Skeletal muscle tissue (tissue), 4 donors: ENCODE results near the gene SPZ1. TPM values are rescaled to one million over a fixed set of nuclear protein-coding genes. Genes with fewer than 3 reads are reported as not detected.
"Not testable (repeated sequence)": the region's sequence is repeated elsewhere in the genome, so short reads cannot be mapped to it uniquely, and the experiment has no call there.

Experiments used
- H3K27ac ChIP-seq: one replicate; pipeline ENCODE4 v1.7.0; 2013; ENCODE audit warnings: mild to moderate bottlenecking, low read depth, low read length, inconsistent platforms
- H3K27me3 ChIP-seq, 3 donors: one replicate each; pipeline ENCODE4 v1.7.0; 2013; ENCODE audit warnings: low read length in 3 of 3; ENCODE audit not compliant: control insufficient read depth in 3 of 3, insufficient read depth in 3 of 3
- H3K36me3 ChIP-seq, 3 donors: one replicate each; pipeline ENCODE4 v1.7.0; 2013; ENCODE audit warnings: low read length in 3 of 3; ENCODE audit not compliant: control insufficient read depth in 3 of 3, insufficient read depth in 3 of 3
- H3K4me1 ChIP-seq, 3 donors: one replicate each; pipeline ENCODE4 v1.7.0; 2013; ENCODE audit warnings: low read length in 3 of 3, mild to moderate bottlenecking in 3 of 3; ENCODE audit not compliant: control insufficient read depth in 3 of 3, insufficient read depth in 3 of 3
- H3K4me3 ChIP-seq, 3 donors: one replicate each; pipeline ENCODE4 v1.7.0; 2013; ENCODE audit warnings: low read length in 3 of 3
- H3K9ac ChIP-seq, 3 donors: one replicate each; pipeline ENCODE4 v1.7.0; 2013; ENCODE audit warnings: low read length in 3 of 3, mild to moderate bottlenecking in 3 of 3, moderate library complexity in 2 of 3, low read depth in 1 of 3
- H3K9me3 ChIP-seq, 3 donors: one replicate each; pipeline ENCODE4 v1.7.0; 2013; ENCODE audit warnings: low read length in 3 of 3; ENCODE audit not compliant: control insufficient read depth in 3 of 3
- total RNA-seq: library from RNA; depleted of rRNA; stranded (reverse); fragments of >200 nt; gene quantifications from one replicate; pipeline ENCODE4 v1.2.3, GENCODE V29; 2014
- donor health status: Osteomylitis.

Gene SPZ1
- total RNA-seq, 1 donor from 2014 or later, result not detected

- Histone ChIP-seq H3K27ac (no peak overlapping the region), H3K9me3 (no peaks in the 10 kb centered on the region), H3K4me1 (no peaks in the 10 kb centered on the region), H3K36me3 (no peaks in the 10 kb centered on the region), H3K4me3 (no peak overlapping the region), H3K27me3 (no peaks in the 10 kb centered on the region), H3K9ac (no peak overlapping the region)
Observed at GRCh38 chr5:80296121-80296520, 23.7 kb upstream of the SPZ1 start.

GRCh38 chr5:80299601-80300000, 20.2 kb upstream of the SPZ1 start:
- H3K4me1 ChIP-seq, result no peaks in the 10 kb centered on the region
- H3K9ac ChIP-seq, result no peak overlapping the region
- no peak overlapping the region for H3K4me3 ChIP-seq
- no peaks in the 10 kb centered on the region for H3K9me3 ChIP-seq
- H3K27me3 ChIP-seq, result no peaks in the 10 kb centered on the region
- no peak overlapping the region for H3K27ac ChIP-seq
- H3K36me3 ChIP-seq, result no peaks in the 10 kb centered on the region

GRCh38 chr5:80300125-80300524, 19.7 kb upstream of the SPZ1 start:
- Histone ChIP-seq H3K9ac (no peak overlapping the region), H3K4me3 (no peak overlapping the region)

GRCh38 chr5:80300796-80301195, 19.0 kb upstream of the SPZ1 start:
- H3K9me3 ChIP-seq, H3K9ac ChIP-seq, H3K27me3 ChIP-seq, H3K4me3 ChIP-seq, H3K36me3 ChIP-seq, H3K4me1 ChIP-seq, H3K27ac ChIP-seq: not testable (repeated sequence)

More at GRCh38 chr5:80300125-80300524, 19.7 kb upstream of the SPZ1 start:
- Histone ChIP-seq H3K27ac (no peak overlapping the region), H3K27me3 (no peaks in the 10 kb centered on the region), H3K36me3 (no peaks in the 10 kb centered on the region), H3K9me3 (no peaks in the 10 kb centered on the region), H3K4me1 (no peaks in the 10 kb centered on the region)

GRCh38 chr5:80301342-80301741, 18.5 kb upstream of the SPZ1 start:
- H3K4me3 ChIP-seq, H3K4me1 ChIP-seq, H3K36me3 ChIP-seq, H3K27ac ChIP-seq, H3K9ac ChIP-seq, H3K27me3 ChIP-seq, H3K9me3 ChIP-seq: not testable (repeated sequence)

GRCh38 chr5:80302636-80303035, 17.2 kb upstream of the SPZ1 start:
- Histone ChIP-seq H3K9me3 (no peaks in the 10 kb centered on the region), H3K27me3 (no peaks in the 10 kb centered on the region), H3K9ac (no peak overlapping the region), H3K4me1 (no peaks in the 10 kb centered on the region), H3K27ac (no peak overlapping the region), H3K4me3 (no peak overlapping the region), H3K36me3 (no peaks in the 10 kb centered on the region)

GRCh38 chr5:80308526-80308925, 11.3 kb upstream of the SPZ1 start:
- Histone ChIP-seq H3K9ac (no peak overlapping the region), H3K36me3 (no peaks in the 10 kb centered on the region), H3K27me3 (no peaks in the 10 kb centered on the region), H3K9me3 (no peaks in the 10 kb centered on the region), H3K4me1 (no peaks in the 10 kb centered on the region), H3K4me3 (no peak overlapping the region), H3K27ac (no peak overlapping the region)

GRCh38 chr5:80309871-80310665, 9.7 kb upstream of the SPZ1 start:
- Histone ChIP-seq H3K9me3 (no peaks in the 10 kb centered on the region), H3K4me1 (no peaks in the 10 kb centered on the region), H3K36me3 (no peaks in the 10 kb centered on the region), H3K27me3 (no peaks in the 10 kb centered on the region), H3K27ac (no peak overlapping the region), H3K9ac (no peak overlapping the region), H3K4me3 (no peak overlapping the region)

- H3K4me1 ChIP-seq, result no peaks in the 10 kb centered on the region
- H3K9ac ChIP-seq, result no peak overlapping the region
- no peaks in the 10 kb centered on the region for H3K9me3 ChIP-seq
- no peak overlapping the region for H3K27ac ChIP-seq
- H3K36me3 ChIP-seq, result no peaks in the 10 kb centered on the region
- no peak overlapping the region for H3K4me3 ChIP-seq
- H3K27me3 ChIP-seq, result no peaks in the 10 kb centered on the region
Observed at GRCh38 chr5:80315244-80315643, 4.6 kb upstream of the SPZ1 start.

- Histone ChIP-seq H3K27ac (no peak overlapping the region), H3K36me3 (no peaks in the 10 kb centered on the region), H3K27me3 (no peaks in the 10 kb centered on the region), H3K4me3 (no peak overlapping the region), H3K4me1 (no peaks in the 10 kb centered on the region), H3K9me3 (no peaks in the 10 kb centered on the region), H3K9ac (no peak overlapping the region)
Observed at GRCh38 chr5:80318212-80318611, 1.6 kb upstream of the SPZ1 start.
